IMR-90 (cell line): Measurements from ENCODE around the gene C1orf87. TPM values are rescaled to one million over a fixed set of nuclear protein-coding genes. Genes with fewer than 3 reads are reported as not detected.

ENCODE experiments used
- ATAC-seq: fragments of 200-7000 bp; cut with Tn5 transposase; 2 replicates; pipeline ENCODE4 v1.9.1; 2020; ENCODE audit warnings: low read depth, mild to moderate bottlenecking, moderate library complexity
- BruUV-seq: library from RNA; stranded (reverse); fragments of 400-500 nt; replicated peaks from 2 replicates; lab custom pipeline; 2021; lab: Mats Ljungman, UMichigan
- CTCF ChIA-PET: fragments of 300-600 bp; formaldehyde crosslinking; extraction: SDS; loops from one replicate; lab custom pipeline; 2021; ENCODE audit warnings: antibody characterized with exemption; lab: Yijun Ruan, JAX
- POLR2A ChIA-PET: fragments of 300-600 bp; sonication (Branson Sonifier 250); formaldehyde crosslinking; loops from one replicate; lab custom pipeline; 2022; ENCODE audit warnings: antibody characterized with exemption; ENCODE audit not compliant: unreplicated experiment; lab: Charles Lee
- DNase-seq: peaks from one replicate; pipeline ENCODE4 v3.0.0; 2013
- H2AFZ ChIP-seq: replicated peaks from 2 replicates; pipeline ENCODE3; 2013; ENCODE audit warnings: low read length, mild to moderate bottlenecking; ENCODE audit not compliant: poor library complexity
- H2AK5ac ChIP-seq: 2 replicates; pipeline ENCODE4 v1.6.1; 2013; ENCODE audit warnings: low read depth, low read length, inconsistent platforms
- H2AK9ac ChIP-seq: replicated peaks from 2 replicates; pipeline ENCODE3; 2013; ENCODE audit warnings: mild to moderate bottlenecking, low read depth, low read length, moderate library complexity; ENCODE audit not compliant: poor library complexity
- H2BK120ac ChIP-seq: 2 replicates; pipeline ENCODE4 v1.6.1; 2013; ENCODE audit warnings: low read depth, low read length, inconsistent platforms
- H2BK15ac ChIP-seq: 3 replicates; pipeline ENCODE4 v1.6.1; 2013; ENCODE audit warnings: low read depth, low read length, inconsistent platforms
- H2BK20ac ChIP-seq: 2 replicates; pipeline ENCODE4 v1.6.1; 2013; ENCODE audit warnings: low read depth, mild to moderate bottlenecking, inconsistent platforms, low read length, moderate library complexity
- H2BK5ac ChIP-seq: 2 replicates; pipeline ENCODE4 v1.6.1; 2013; ENCODE audit warnings: mild to moderate bottlenecking, low read depth, low read length, inconsistent platforms; ENCODE audit not compliant: poor library complexity, severe bottlenecking
- H3K14ac ChIP-seq: replicated peaks from 2 replicates; pipeline ENCODE4 v1.6.1; 2013; ENCODE audit warnings: low read depth, low read length, inconsistent platforms
- H3K18ac ChIP-seq: 2 replicates; pipeline ENCODE4 v1.6.1; 2013; ENCODE audit warnings: low read depth, low read length, control low read depth
- H3K23ac ChIP-seq: 2 replicates; pipeline ENCODE4 v1.6.1; 2013; ENCODE audit warnings: low read depth, low read length, inconsistent platforms
- H3K27ac ChIP-seq: 2 replicates; pipeline ENCODE4 v1.5.1; 2013; ENCODE audit warnings: mild to moderate bottlenecking, control low read depth, low read length; ENCODE audit not compliant: insufficient read depth
- H3K27me3 ChIP-seq: 2 replicates; pipeline ENCODE4 v1.6.1; 2013; ENCODE audit warnings: low read length; ENCODE audit not compliant: control insufficient read depth, insufficient read depth
- H3K36me3 ChIP-seq: 2 replicates; pipeline ENCODE4 v1.6.1; 2013; ENCODE audit warnings: low read length, mixed read lengths; ENCODE audit not compliant: control insufficient read depth, insufficient read depth
- H3K4ac ChIP-seq: 2 replicates; pipeline ENCODE4 v1.6.1; 2013; ENCODE audit warnings: low read depth, low read length, inconsistent platforms
- H3K4me1 ChIP-seq: 2 replicates; pipeline ENCODE4 v1.6.1; 2013; ENCODE audit warnings: low read length, mixed read lengths; ENCODE audit not compliant: control insufficient read depth, insufficient read depth
- H3K4me2 ChIP-seq: 2 replicates; pipeline ENCODE4 v1.6.1; 2013; ENCODE audit warnings: low read depth, mild to moderate bottlenecking, control low read depth, low read length, moderate library complexity
- H3K4me3 ChIP-seq: 2 replicates; pipeline ENCODE4 v1.5.1; 2013; ENCODE audit warnings: low read depth, mild to moderate bottlenecking, control low read depth, low read length, moderate library complexity; ENCODE audit not compliant: insufficient read depth
- H3K56ac ChIP-seq: 2 replicates; pipeline ENCODE4 v1.6.1; 2013; ENCODE audit warnings: low read length, inconsistent platforms; ENCODE audit not compliant: insufficient read depth; ENCODE audit errors: extremely low read depth
- H3K79me1 ChIP-seq, 2 experiments: 2 replicates each; pipeline ENCODE4 v1.6.1; 2013; ENCODE audit warnings: low read length in 2 of 2, inconsistent platforms in 1 of 2, low read depth in 1 of 2
- H3K9ac ChIP-seq: 2 replicates; pipeline ENCODE4 v1.6.1; 2013; ENCODE audit warnings: low read depth, low read length, control low read depth
- H3K9me1 ChIP-seq: 2 replicates; pipeline ENCODE4 v1.6.1; 2013; ENCODE audit warnings: low read length, inconsistent platforms; ENCODE audit not compliant: insufficient read depth
- H3K9me3 ChIP-seq: 2 replicates; pipeline ENCODE4 v1.6.1; 2013; ENCODE audit warnings: low read length; ENCODE audit not compliant: control insufficient read depth, insufficient read depth
- H4K20me1 ChIP-seq: 2 replicates; pipeline ENCODE4 v1.6.1; 2013; ENCODE audit warnings: low read length, inconsistent platforms; ENCODE audit not compliant: insufficient read depth
- H4K5ac ChIP-seq: 2 replicates; pipeline ENCODE4 v1.6.1; 2013; ENCODE audit warnings: mild to moderate bottlenecking, low read depth, low read length, control low read depth
- H4K8ac ChIP-seq, 2 experiments: 2 replicates each; pipeline ENCODE4 v1.6.1; 2013; ENCODE audit warnings: low read depth in 2 of 2, low read length in 2 of 2, control low read depth in 1 of 2, inconsistent platforms in 1 of 2
- H4K91ac ChIP-seq: 2 replicates; pipeline ENCODE4 v1.6.1; 2013; ENCODE audit warnings: low read depth, low read length, inconsistent platforms; ENCODE audit not compliant: insufficient read depth
- BHLHE40 ChIP-seq: fragments of 150-350 bp; IDR thresholded peaks from 2 replicates; pipeline ENCODE4 v1.6.1; 2016; ENCODE audit warnings: mild to moderate bottlenecking, low read depth, low read length
- CHD1 ChIP-seq: IDR thresholded peaks from 2 replicates; pipeline ENCODE4 v1.6.1; 2012; ENCODE audit warnings: low read depth, low read length, improper control_type of control experiment
- FOS ChIP-seq: fragments of 150-350 bp; IDR thresholded peaks from 2 replicates; pipeline ENCODE4 v1.6.1; 2016; ENCODE audit warnings: low read depth, low read length
- MAFK ChIP-seq: IDR thresholded peaks from 2 replicates; pipeline ENCODE4 v1.6.1; 2012; ENCODE audit warnings: low read depth, low read length, improper control_type of control experiment
- MAZ ChIP-seq: IDR thresholded peaks from 2 replicates; pipeline ENCODE4 v1.6.1; 2012; ENCODE audit warnings: low read depth, mild to moderate bottlenecking, low read length, improper control_type of control experiment, moderate library complexity, borderline replicate concordance
- MXI1 ChIP-seq: IDR thresholded peaks from 2 replicates; pipeline ENCODE4 v1.6.1; 2012; ENCODE audit warnings: low read depth, mild to moderate bottlenecking, low read length, moderate library complexity, borderline replicate concordance
- POLR2A ChIP-seq: IDR thresholded peaks from 2 replicates; pipeline ENCODE4 v1.6.1; 2012; ENCODE audit warnings: mild to moderate bottlenecking, low read depth, low read length
- RCOR1 ChIP-seq: IDR thresholded peaks from 2 replicates; pipeline ENCODE4 v1.6.1; 2012; ENCODE audit warnings: mild to moderate bottlenecking, low read length, improper control_type of control experiment; ENCODE audit not compliant: insufficient replicate concordance
- RFX5 ChIP-seq: IDR thresholded peaks from 2 replicates; pipeline ENCODE4 v1.8.0; 2012; ENCODE audit warnings: low read depth, mild to moderate bottlenecking, low read length, moderate library complexity
- SMC3 ChIP-seq: fragments of 150-350 bp; IDR thresholded peaks from 2 replicates; pipeline ENCODE4 v1.6.1; 2016; ENCODE audit warnings: low read depth, mild to moderate bottlenecking, antibody characterized with exemption, low read length, moderate library complexity
- WGBS, 2 experiments: methylation state at CpG; one replicate each; pipeline versions ENCODE4 v1.1.5 to v1.1.7; 2013; ENCODE audit warnings: missing lambda C conversion rate in 2 of 2; ENCODE audit not compliant: insufficient read length in 1 of 2; ENCODE audit errors: extremely low coverage in 2 of 2; 5-methylcytosine and 5-hydroxymethylcytosine counted together
- dilution Hi-C: fragments of 300-500 bp; cut with HindIII; formaldehyde crosslinking; loops from one replicate; pipeline ENCODE4 v1.14.3; 2018; ENCODE audit warnings: low sequenced_read_pairs; ENCODE audit not compliant: unreplicated experiment
- in situ Hi-C: fragments of 300-500 bp; cut with MboI; formaldehyde crosslinking; loops from 3 replicates; pipeline ENCODE4 v1.14.3; 2019; ENCODE audit warnings: low sequenced_read_pairs, inconsistent platforms, mixed read lengths
- intact Hi-C: fragments of 100-400 bp; cut with micrococcal nuclease; formaldehyde crosslinking; loops from 2 replicates; pipeline ENCODE4 v1.10.0; 2022
- polyA plus RNA-seq, 3 experiments: library from polyadenylated mRNA; depleted of rRNA; stranded (reverse); fragments of >200 nt; gene quantifications; 2 replicates each; pipeline ENCODE4 v1.2.3, GENCODE V29; 2012; ENCODE audit warnings: low replicate concordance in 1 of 3
- total RNA-seq: library from RNA; depleted of rRNA; stranded (reverse); fragments of >200 nt; gene quantifications from 2 replicates; pipeline ENCODE4 v1.2.3, GENCODE V29; 2012
- TF ChIP-seq, protein P1 (sequence below): fragments of 150-350 bp; IDR thresholded peaks from 2 replicates; pipeline ENCODE4 v1.6.1; 2017; ENCODE audit warnings: mild to moderate bottlenecking, antibody characterized with exemption, low read length, low read depth
- TF ChIP-seq, protein P2 (sequence below): fragments of 150-350 bp; IDR thresholded peaks from 2 replicates; pipeline ENCODE4 v1.6.1; 2016; ENCODE audit warnings: low read depth, mild to moderate bottlenecking, low read length, moderate library complexity, borderline replicate concordance

Gene C1orf87
- total and polyA plus RNA-seq, 2 of the 4 experiments (the other 2 are of a cell fraction) = not detected

DNA sequence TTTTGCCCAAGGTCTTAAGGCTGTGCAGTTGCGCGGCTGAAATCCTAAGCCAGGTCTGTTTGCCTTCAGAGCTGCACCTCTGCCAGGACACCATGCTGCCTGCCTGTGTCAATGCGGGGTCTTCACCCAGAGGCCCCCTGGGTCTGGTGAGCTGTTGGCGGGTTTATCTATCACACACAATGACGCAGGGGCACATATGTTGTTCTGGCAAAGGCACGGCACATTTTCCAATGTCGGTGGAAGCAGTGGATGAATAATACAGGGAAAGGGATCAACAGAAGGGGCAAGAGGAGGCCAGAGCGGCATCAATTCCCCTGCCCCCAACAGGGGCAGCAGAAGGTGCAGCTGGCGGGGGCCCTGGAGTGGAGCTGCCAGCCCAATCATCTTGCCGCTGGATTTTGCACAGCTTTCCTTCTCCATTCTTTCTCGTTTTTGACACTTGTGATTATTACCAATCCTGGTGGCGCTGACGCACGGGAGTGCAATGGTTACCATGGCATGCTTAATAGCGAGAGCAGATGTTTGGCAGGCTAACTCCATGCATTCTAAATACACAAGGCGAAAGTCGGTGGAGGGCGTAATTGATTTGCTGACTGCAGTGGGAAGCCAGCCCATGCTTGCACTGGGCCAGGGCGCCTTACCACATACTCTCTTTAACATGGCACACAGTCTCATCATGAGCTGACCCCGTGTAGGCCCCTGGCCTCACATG is 101.2 kb downstream of the C1orf87 start:
- no peak overlapping the region for H3K27ac ChIP-seq
- H3K9ac ChIP-seq = no peak overlapping the region
- POLR2A ChIA-PET = interaction anchor here (0.6 kb wide), 1 partner anchor 113 kb away, joined by 3 read pairs; no protein-coding TSS in a partner anchor
- H3K4me2 ChIP-seq = no peak overlapping the region
- no peak overlapping the region for H3K14ac ChIP-seq
- H4K8ac ChIP-seq = no peak overlapping the region
- in situ Hi-C loops = no loop called here
- ATAC-seq (no peak), DNase-seq (peak; percentile 8)
- H3K9me1 ChIP-seq = no peaks in the 10 kb centered on the region
- H3K9me3 ChIP-seq = no peaks in the 10 kb centered on the region
- intact Hi-C loops = loop anchor here (2.0 to 10.0 kb wide), 2 partner anchors 872 to 1880 kb away; no protein-coding TSS in a partner anchor
- TF ChIP-seq RCOR1 (no peak), POLR2A (no peak), BHLHE40 (no peak), MAZ (no peak), CHD1 (no peak), SMC3 (no peak), FOS (no peak), MAFK (no peak), RFX5 (no peak), MXI1 (no peak)
- TF ChIP-seq, protein P1, sequence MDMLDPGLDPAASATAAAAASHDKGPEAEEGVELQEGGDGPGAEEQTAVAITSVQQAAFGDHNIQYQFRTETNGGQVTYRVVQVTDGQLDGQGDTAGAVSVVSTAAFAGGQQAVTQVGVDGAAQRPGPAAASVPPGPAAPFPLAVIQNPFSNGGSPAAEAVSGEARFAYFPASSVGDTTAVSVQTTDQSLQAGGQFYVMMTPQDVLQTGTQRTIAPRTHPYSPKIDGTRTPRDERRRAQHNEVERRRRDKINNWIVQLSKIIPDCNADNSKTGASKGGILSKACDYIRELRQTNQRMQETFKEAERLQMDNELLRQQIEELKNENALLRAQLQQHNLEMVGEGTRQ = no peak
- TF ChIP-seq, protein P2, sequence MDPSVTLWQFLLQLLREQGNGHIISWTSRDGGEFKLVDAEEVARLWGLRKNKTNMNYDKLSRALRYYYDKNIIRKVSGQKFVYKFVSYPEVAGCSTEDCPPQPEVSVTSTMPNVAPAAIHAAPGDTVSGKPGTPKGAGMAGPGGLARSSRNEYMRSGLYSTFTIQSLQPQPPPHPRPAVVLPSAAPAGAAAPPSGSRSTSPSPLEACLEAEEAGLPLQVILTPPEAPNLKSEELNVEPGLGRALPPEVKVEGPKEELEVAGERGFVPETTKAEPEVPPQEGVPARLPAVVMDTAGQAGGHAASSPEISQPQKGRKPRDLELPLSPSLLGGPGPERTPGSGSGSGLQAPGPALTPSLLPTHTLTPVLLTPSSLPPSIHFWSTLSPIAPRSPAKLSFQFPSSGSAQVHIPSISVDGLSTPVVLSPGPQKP = no peak
- no peak overlapping the region for H3K4ac ChIP-seq
- H3K4me1 ChIP-seq = peaks cover under 1% of the 10 kb centered on the region; the same call in 1 of the 2 replicates
- no peaks in the 10 kb centered on the region for H4K20me1 ChIP-seq
- CTCF ChIA-PET = interaction anchor here (1.0 to 1.5 kb wide), 4 partner anchors 10 to 1083 kb away, joined by 3 to 4 read pairs (median 3); no protein-coding TSS in a partner anchor
- no peak overlapping the region for H2AK5ac ChIP-seq
- no peak overlapping the region for H3K4me3 ChIP-seq
- H2AFZ ChIP-seq = no peak overlapping the region
- no peak overlapping the region for H3K18ac ChIP-seq
- 20% methylated on average over 1 of the region's 20 CpGs; no CpG with 5 or more reads in 1 of the 2 experiments for WGBS, 2 experiments
- H4K91ac ChIP-seq = no peak overlapping the region
- H2AK9ac ChIP-seq = no peak overlapping the region
- BruUV-seq = no TSS peak
- no peak overlapping the region for H2BK5ac ChIP-seq
- H3K79me1 ChIP-seq = no peaks in the 10 kb centered on the region
- no peak overlapping the region for H2BK120ac ChIP-seq
- H3K56ac ChIP-seq = no peak overlapping the region
- no peak overlapping the region for H2BK15ac ChIP-seq
- no peak overlapping the region for H3K23ac ChIP-seq
- no peak overlapping the region for H2BK20ac ChIP-seq
- no peak overlapping the region for H4K5ac ChIP-seq
- dilution Hi-C loops = no loop called here
- H3K27me3 ChIP-seq = peaks cover 15% of the 10 kb centered on the region
- no peaks in the 10 kb centered on the region for H3K36me3 ChIP-seq
